HG03066 (cell line): ENCODE measurements around the gene BSPRY.

Source experiments
- ATAC-seq: cut with Tn5 transposase; IDR thresholded peaks from one replicate; pipeline ENCODE4 v1.9.1; 2021; ENCODE audit warnings: low read depth; ENCODE audit not compliant: unreplicated experiment

BSPRY gene

DNA sequence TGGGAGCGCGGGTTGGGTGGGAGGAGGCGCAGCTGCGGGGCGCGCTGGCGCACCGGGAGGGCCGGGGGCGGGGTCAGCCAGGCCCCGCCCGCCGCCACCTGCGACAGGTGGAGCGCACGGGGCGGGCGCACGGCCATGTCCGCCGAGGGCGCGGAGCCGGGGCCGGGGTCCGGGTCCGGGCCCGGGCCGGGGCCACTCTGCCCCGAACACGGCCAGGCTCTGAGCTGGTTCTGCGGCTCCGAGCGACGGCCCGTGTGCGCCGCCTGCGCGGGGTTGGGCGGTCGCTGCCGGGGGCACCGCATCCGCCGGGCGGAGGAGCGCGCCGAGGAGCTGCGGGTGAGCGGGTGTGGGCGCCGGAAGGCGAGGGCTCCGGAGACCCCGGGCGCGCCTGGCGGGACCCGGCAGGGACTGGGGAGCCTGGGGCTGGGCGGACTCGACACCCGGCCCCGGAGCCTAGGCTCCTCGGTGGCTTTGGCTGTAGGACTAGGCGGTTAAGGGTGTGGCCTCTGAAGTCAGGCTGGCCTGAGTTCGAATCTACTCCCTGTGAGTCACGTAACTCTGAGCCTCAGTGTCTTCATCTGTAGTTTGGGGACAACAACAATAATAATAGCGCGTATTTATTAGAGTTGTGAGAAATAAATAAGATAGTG is at the start of gene BSPRY:
TSS of gene BSPRY (plus strand) at position 97 of the 650 bp plus-strand sequence. CDS start at position 136, 39 bp downstream.
- no peak for ATAC-seq

DNA sequence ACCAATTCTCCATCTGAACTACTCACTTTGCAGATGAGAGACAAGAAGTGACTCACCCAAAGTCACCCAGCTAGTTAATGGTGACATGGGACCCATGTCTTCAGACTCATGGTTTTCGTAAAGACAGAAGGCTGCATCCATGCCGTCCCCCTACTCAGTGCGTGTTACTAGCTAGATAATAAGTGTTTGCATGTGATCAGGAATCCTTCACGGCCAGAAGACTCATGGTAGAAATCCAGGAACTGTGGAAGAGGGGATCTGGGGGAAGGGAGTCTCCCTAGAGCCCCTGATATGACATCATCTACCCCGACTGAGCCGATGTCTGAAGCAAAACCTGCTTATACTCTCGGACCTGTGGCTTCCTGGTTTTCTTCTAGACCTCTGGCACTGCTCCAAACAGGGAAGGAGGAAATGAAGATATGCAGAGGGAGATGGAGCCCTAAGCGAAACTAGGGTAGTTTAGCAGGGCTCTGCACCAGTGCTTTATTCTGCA is 49.5 kb upstream of the BSPRY start:
- no peak for ATAC-seq

DNA sequence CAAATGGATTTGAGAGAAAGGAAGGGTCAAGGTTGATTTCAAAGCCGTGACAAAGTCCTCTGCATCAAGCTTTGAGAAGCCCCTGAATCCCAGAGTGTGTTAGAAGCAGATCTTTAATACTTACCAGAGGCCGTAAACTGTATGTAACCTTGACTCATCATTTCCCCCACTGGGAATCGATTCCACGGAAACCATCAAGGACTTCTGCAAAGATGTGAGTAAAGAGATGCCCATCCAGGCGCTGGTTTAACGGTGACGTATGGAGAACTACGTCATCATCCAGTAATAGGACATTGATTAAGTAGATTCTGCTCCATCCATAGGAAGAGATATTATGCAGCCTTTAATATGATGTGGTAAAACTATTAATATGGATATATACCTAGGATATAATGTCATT is 47.8 kb upstream of the BSPRY start:
- ATAC-seq: no peak

DNA sequence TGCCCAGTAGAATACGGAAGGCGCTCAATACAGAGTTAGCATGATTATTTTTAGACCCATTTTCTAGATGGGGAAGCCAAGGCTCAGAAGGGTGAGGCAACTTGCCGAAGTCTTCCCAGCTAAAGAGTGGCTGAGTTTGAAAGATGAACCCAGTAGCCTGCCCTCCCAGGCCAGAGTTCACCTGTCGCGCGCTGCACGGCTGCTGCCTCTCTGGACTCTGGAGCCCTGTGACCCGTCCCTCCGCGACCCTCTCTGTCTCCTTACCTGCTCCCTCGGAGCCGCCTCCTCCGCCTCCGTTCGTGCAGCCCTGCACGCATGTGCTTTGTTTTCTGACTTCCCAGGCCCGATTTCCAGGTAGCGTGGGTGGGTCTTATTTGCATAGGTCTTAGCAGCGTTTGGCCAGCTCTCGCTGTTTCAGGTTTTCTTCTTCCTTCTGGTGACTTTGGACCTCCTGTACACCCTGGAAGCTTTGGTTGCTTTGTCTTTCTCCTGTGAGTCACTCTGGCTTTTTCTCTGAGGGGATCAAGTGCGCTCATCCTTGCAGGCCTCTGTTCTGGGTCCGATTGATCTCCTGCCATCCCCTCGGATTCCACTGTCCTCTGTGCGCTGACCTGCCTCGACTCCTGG is 46.4 kb upstream of the BSPRY start, which contains the start of gene RNF183:
TSS of gene RNF183 (minus strand) at position 585 of the 627 bp plus-strand sequence. CDS start 5,192 bp downstream, outside the sequence.
- ATAC-seq: no peak

DNA sequence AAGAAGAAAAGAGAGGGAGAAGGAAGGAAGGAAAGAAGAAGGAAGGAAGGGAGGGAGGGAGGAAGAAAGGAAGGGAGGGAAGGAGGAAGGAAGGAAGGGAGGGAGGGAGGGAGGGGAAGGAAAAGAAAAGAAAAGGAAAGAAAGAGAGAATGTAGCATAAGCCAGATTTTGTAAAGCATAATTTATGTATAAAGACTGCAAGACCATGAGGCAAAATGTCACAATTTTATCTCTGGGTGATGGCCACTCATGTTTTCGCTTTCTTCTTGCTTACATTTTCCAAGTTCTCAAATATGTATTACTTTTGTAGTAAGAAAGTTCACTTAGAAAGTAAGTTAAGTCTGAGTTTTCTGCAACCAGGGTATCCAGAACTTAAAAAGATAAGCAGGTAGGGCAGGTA is 42.8 kb upstream of the BSPRY start:
- no peak for ATAC-seq

DNA sequence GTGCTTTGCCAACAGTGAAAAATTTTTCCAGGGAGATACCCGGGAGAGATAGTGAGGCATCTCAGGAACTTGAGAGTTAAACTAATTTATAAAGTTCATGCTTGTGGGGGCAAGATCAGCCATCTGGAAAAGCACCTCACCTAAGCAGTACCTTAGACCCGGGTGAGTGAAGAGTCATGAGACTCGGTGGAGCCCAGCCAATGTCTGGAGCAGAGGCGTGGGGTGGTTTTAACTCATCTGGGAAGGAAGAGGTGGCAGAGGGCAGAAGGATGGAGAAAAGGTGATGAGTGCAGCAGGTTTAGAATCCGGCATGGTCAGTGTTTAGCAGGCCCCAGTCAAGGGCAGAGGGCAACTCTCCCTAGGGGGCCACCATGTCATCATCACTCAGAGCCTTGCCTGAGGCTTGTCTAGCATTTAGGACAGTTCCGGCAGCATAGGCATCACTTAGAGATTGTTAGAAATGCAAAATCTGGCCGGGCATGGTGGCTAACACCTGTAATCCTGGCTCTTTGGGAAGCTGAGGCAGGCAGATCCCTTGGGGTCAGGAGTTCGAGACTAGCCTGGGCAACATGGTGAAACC is 41.9 kb upstream of the BSPRY start:
- no peak for ATAC-seq

DNA sequence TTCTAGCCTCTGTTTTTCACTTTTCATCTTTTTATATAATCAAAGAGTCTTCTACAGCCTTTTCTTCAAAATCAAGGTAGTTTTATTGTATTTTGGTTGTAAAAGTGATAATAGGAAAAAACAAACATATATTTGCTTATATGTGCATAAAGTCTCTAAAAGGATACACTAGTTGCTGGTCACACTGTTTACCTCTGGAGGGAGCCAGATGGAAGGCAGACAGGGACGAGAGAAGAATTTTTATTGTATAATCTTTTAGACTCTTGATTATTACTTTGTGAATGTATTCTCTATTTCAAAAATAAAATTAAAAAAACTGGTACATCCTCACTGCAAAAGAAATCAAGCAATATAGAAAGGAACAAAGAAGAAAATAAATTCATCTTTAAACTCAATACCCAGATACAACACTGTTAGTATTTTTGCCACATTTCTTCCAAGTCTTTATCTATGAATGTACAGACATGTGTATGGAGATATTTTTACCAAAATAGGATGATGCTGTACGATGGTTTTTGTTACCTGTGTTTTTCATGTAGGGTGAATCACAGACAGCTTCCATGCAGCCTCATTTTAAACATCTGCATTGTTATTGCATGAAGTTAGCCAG is 40.0 kb upstream of the BSPRY start:
- no peak for ATAC-seq

DNA sequence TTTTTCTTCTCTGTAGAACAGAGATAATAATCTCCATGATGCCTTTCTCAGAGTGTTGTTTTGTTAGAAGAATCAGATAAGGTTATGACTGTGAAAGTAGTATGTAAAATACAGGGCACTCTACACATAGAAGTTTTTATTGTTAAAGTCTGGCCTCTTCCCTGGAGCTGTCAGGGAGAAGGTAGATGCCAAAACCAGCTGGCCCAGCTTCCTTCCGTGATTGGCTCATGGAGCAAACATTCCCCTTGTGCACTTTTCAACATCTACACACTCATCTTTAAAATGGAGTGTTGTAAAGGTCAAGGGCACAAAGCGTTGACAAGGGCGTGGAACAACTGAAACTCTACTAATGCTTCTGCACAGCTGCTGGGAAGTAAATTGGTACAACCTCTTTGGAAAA is 38.8 kb upstream of the BSPRY start:
- no peak for ATAC-seq

DNA sequence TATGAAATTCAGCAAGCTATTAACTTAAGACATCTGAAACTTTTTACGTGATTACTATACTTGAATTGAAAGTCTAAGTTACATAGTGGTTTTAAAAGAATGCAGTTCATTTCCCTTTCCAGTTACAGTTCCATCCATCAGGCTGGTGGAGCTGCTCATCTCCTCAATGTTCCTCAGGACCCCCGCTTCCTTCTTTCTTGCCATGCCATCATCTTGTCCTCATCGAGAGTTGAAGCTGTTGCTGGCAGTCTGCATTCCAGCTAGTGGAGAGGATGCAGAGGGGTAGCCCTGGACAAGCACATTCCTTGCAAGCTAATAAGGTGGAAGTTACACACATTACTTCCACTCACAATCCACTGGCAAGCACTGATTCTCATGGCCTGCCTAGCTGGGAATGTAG is 37.4 kb upstream of the BSPRY start:
- ATAC-seq: no peak

DNA sequence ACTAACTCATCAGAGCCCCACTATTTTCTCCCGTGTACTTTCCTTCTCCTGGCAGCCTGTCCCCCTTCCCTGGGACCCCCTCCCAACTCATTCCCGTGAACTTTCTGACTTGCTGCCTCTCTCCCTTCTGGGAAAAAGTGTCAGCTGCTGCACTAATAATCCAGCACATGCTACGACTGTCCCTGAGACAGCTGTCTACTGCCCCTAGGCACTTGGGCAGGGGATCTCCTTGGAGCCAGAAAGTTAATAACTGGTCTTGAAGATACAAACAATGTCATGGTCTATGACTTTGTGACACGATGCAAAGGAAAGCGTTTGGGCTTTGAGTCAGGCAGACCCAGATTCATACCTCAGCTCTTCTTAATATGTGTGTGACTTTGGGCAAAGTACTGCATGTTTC is 36.1 kb upstream of the BSPRY start:
- ATAC-seq: no peak

DNA sequence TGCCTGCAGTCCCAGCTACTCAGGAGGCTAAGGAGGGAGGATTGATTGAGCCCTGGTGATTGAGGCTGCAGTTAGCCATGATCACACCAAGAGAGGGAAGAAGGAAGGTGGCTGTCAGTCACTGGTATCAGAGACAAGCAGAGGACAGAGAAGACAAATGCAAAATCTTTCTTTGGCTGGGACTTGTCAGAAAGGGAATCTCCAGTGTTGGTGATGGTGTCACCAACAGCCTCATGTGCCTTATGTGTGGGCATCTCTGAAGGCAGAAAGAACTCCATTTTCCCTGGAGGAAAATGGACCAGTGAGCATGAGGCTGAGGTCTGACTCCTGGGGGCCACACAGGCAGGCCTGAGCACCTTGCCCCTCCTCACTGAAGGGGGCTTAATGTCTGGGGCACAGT is 34.1 kb upstream of the BSPRY start:
- no peak for ATAC-seq

DNA sequence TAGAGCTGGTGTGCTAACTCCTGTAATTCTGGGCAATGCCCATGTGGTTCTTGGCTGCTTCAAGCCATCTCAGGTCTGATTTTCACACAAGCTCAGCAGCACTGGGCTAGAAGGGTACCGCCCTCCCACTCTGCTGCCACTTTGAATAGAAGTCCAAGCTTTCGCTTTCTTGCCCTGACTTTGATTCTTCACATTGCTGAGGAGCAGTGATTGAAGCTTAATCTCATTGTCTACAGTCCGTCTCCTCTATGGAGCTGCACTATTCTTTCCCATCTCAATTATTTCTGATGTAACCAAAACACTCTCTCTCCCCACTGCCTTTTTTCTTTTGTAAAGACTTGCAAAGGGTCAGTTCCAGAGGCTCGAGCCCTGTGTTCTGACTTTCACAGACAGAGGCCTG is 33.3 kb upstream of the BSPRY start:
- no peak for ATAC-seq

DNA sequence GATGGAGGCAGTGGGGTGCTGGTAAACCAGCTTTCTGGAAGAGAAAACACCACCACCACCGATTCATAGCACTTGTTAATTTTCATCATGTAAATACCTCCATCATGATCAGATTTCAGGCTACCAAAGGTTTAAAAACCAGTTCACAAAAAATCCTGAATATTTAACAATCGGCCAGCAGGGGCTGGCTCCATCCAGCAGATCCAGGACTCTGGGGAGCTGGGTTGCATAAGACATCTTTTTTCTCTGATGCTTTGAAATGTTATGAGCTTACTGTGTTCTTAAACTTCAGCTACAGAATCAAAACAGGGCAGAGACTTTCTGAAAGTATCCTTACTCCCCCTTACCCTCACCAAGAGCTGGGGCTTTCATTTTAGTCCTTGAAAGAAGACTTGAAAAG is 31.6 kb upstream of the BSPRY start:
- no peak for ATAC-seq

DNA sequence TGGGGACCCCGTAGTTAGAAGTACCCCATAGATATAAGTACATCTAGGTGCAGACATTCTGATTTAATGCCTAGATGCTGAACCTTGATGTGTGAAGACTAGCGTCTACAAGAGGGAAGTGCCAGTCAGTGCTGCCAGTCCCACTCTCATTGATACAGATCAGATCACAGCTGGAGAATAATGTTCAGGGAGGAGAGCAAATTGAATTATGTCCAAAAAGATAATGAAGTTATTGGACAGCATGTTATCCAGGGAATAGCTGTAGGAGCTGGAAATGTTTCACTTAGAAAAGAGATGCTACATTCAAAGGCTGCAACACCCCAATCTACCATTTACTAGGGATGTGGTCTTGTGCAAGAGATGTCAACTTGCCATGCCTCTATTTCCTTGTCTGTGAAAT is 30.3 kb upstream of the BSPRY start:
- ATAC-seq: no peak

DNA sequence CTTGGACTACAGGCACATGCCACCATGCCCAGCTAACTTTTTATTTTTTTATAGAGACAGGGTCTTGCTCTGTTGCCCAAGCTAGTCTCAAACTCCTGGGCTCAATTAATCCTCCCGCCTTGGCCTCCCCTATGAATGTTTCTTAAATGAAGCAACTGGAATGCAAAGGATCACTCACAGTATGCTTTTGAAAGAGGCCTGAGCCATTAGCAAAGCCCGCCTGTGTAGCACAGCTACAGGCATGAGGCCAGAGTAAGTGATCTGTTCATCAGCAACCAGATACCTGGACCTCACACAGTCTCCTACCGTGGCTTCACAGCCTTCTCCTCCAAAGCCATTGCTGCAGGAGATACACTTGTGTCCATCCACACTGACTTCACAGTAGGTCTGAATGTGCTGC is 29.3 kb upstream of the BSPRY start:
- no peak for ATAC-seq

DNA sequence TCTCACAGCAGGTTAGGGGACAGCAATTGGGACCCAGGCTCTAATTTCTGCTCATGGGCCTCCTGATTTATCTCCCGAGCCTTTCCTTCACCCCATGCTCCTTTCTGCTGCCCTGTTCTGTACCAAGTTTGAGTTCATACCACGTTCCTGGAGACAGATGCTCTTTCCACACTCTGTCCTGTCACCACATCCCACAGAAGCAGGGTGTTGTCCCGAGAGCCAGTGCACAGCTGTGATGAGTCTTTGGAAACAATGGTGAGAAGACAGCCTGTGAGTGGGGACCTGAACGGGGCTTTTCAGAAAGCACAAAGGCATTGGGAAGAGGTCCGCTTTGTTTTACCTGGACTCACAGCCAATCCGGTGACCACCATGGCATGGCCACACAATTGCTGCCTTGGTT is 26.7 kb upstream of the BSPRY start:
- ATAC-seq: no peak

DNA sequence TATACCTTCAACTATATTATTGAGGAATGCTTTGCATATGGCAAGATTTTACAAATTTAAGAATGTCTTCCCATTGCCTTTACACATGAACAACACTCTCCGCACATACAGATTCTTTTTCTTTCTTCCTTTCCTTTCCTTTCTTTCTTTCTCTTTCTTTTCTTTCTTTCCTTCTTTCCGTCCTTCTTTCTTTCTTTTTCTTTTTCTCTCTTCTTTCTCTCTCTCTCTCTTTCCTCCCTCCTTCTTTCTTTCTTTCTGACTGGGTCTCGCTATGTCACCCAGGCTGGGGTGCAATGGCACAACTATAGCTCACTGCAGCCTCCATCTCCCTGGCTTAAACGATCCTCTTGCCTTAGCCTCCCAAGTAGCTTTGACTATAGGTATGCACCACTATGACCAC is 23.1 kb upstream of the BSPRY start:
- ATAC-seq: no peak

DNA sequence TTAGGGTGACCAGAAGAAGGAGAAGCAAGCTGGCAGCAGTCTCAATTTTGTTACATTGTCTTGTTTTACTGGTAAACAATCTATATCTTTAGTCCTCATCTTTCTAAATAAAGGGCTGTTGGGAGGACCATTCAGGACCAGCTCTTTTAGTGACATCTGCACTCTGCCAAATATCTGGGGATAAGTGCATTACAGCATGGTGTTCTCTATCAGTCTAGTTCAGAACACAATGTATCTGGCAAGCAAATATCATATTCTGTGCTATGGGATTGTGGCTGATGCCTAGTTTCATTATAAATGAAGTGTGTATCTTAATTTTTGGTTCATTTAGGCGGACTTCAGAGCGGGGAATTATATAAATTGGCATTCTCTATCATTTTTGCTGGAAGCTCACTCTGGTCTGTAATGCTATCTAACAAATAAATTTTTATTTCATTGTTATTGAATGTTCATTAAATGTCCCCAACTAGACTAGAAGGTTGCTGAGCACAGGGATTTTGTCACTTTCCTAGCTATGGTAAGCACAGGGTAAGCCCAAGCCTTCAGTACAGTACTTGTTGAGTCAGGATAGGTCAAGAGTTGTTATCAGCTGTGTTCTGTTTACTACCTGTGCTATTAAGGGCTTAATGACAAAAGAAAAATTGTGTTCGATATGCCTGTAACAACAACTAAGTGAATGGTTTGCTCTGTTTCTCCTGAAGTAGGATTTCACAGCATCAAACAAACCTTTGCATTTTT is 21.1 kb upstream of the BSPRY start:
- no peak for ATAC-seq

DNA sequence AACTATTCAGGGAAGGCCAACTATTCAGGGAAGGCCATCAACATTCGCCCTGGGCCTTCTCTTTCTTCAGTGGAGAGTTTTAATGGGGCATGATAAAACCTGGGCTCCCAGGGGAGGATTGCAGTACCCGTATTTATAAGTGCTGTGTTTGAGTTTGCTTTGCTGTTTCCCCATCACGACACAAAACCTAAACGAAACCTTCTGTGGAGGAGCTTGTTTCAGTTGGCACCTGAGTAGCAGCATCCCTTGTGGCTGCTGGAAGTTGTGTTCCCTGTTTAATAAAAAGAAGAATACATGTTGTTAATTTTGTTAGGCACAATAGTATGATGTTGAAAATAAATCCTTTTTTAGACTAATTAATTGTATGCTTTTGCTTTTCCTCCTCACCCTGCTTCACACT is 17.6 kb upstream of the BSPRY start:
- no peak for ATAC-seq

DNA sequence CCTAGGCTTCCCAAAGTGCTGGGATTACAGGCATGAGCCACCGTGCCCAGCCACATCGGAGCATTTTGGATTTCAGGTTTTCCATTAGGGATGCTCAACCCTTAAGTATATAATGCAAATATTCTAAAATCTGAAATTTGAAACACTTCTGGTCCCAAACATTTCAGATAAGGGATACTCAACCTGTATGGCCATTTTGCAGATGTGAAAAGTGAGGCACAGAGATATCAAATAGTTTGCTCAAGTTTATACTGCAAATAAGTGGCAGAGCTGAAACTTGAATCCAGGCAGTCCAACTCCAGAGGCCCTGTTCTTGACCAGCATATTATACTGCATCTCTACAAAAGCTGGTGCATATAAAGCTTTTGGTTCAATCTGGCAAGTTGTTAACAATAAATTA is 11.6 kb upstream of the BSPRY start:
- ATAC-seq: no peak
